ENCODE measurements around the gene RLBP1.

DNA sequence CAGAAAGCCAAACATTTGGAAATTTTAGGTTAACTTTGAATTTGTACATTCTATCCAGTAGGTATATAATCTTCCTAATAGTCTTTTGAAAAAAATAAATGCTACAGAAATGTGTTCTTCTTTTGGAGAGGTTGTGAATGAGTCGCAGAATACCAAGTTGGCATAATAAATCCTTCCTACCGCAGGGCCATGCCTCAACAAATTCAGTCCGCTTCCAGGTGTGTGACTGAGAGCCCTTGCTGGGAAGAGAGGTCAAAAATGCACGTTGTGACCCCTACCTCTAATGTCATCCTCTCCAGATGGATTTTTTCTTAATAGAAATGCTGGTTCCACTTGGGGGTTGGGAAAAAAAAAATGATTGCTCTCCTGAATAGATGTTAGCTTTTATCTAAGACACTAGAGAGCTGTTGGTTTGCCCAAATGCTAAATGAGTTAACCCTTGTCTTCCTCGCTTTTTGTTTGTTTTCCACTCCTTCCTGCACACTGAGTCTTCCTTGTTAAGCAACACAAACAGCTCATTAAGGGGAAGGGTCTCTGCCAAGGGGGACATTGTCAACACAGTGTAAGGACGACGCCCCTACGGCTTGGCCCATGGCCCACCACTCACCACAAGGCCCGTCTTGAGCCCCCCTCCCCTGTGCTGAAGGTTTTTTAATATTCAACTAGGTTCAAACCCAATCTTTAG, 33.9 kb downstream of the RLBP1 start:
- TF ChIP-seq, protein P1, sequence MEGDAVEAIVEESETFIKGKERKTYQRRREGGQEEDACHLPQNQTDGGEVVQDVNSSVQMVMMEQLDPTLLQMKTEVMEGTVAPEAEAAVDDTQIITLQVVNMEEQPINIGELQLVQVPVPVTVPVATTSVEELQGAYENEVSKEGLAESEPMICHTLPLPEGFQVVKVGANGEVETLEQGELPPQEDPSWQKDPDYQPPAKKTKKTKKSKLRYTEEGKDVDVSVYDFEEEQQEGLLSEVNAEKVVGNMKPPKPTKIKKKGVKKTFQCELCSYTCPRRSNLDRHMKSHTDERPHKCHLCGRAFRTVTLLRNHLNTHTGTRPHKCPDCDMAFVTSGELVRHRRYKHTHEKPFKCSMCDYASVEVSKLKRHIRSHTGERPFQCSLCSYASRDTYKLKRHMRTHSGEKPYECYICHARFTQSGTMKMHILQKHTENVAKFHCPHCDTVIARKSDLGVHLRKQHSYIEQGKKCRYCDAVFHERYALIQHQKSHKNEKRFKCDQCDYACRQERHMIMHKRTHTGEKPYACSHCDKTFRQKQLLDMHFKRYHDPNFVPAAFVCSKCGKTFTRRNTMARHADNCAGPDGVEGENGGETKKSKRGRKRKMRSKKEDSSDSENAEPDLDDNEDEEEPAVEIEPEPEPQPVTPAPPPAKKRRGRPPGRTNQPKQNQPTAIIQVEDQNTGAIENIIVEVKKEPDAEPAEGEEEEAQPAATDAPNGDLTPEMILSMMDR (IDR thresholded peaks at IDR 0.05; ENCODE audit: extremely low read depth in 1 of 2, insufficient read depth in 1 of 2, low read depth in 1 of 2, low read length in 2 of 2), result no peak
- TF ChIP-seq POLR2A (IDR thresholded peaks at IDR 0.05; ENCODE audit: low read depth, low read length), result no peak
- no peak for TF ChIP-seq JUN (IDR thresholded peaks at IDR 0.05; ENCODE audit: borderline replicate concordance, insufficient read depth, insufficient read length, low read depth)
- TF ChIP-seq POLR2AphosphoS5 (IDR thresholded peaks at IDR 0.05; ENCODE audit: insufficient read depth, low read depth, low read length), result no peak
- TF ChIP-seq, protein P2, sequence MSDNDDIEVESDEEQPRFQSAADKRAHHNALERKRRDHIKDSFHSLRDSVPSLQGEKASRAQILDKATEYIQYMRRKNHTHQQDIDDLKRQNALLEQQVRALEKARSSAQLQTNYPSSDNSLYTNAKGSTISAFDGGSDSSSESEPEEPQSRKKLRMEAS (IDR thresholded peaks at IDR 0.05; ENCODE audit: insufficient read depth, insufficient read length), result no peak
